Measurements from ENCODE around the gene SLC6A13.

DNA sequence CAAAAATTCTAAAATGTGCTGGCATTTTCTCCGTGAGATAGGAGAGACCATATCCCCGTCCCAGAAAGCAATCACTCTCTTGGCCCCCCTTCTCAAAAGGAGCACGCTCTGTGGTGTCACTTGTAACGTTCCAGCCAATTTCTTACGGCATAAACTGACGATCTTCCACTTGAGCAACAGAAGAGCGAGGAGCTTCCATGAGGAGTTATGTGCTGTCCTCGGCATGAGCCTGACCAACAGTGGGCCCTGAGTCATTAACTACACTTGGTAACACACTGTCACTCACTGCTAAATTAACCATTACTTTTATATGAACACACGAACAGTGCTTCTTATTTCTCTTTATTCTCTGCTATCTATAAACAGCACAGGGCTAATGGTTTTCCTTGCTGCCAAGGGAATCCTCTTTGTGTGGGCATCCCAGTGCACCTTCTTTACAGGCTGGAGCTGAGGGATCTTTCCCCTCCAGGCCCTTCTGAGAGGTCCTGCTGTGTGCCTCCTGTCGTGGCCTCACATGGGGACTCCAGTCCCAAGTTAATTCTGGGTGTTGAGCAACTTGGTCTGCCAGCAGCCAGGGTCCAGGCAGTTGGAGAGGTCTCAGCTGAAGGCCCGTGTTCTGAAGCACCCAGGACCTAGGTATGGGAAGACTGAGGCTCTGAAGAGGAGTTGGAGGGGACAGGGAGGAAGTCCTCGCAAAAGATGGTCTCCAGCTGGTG is 9.4 kb downstream of the SLC6A13 start:
- TF ChIP-seq FOXP1 (CRISPR knock-in tag; IDR thresholded peaks at IDR 0.05; ENCODE audit: borderline replicate concordance), result no peak
- TF ChIP-seq, protein P1, sequence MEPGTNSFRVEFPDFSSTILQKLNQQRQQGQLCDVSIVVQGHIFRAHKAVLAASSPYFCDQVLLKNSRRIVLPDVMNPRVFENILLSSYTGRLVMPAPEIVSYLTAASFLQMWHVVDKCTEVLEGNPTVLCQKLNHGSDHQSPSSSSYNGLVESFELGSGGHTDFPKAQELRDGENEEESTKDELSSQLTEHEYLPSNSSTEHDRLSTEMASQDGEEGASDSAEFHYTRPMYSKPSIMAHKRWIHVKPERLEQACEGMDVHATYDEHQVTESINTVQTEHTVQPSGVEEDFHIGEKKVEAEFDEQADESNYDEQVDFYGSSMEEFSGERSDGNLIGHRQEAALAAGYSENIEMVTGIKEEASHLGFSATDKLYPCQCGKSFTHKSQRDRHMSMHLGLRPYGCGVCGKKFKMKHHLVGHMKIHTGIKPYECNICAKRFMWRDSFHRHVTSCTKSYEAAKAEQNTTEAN (CRISPR knock-in tag; IDR thresholded peaks at IDR 0.05), result no peak

Data from WTC11 (cell line).